Fibroblast of gingiva (primary cell): ENCODE data around the gene PCK1.

ENCODE experiments used
- DNase-seq: peaks from one replicate; pipeline ENCODE4 v3.0.0-alpha.2; 2011; ENCODE audit warnings: low read depth

PCK1 gene

DNA sequence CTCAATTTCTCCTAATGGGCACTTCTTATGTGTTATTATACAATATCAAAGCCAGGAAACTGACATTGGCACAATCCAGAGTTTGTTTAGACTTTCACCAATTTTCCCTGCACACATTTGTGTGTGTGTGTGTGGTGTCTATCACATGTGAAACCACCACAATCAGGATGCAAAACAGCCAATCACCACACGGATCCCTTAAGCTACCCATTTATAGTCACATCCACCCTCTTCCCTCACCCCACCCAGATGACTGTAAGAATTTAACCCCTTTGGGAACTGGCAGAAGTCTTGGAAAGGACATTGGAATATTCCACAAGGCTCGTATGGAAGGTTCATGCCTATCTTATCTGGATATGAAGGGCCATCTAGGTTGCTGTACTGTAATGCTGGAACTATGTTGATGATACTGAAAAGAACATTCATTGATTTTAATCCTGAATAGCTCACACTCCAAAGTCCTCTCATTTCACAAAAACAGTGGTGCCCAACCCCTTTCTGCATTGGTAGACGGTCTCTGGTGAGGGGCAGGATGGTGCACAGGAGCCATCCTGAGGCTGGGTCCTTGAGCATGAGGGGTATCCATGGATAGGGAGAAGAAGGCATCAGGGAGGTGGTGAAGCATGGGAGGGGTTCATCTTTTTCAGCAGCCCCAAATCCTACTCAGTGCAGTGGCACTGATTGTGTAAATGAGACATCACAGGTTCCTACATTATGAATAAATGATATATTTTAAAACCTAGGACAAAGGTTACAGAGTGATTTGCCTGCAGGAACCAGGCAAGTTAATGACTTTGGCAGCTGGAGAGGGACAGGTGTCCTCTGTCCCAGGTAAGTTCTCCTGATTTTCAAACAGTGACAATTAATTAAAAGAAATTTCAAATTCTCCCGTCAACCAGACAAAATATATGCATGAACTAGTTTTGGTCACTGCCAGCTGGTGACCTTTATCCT, 23.9 kb upstream of the PCK1 start:
- DNase-seq, result no peak

- DNase-seq, result no peak
These were observed 23.1 kb upstream of the PCK1 start for GRCh38 chr20:57537822-57538221.

- DNase-seq, result no peak
These were observed 21.0 kb upstream of the PCK1 start for GRCh38 chr20:57539889-57540288.

- no peak for DNase-seq
These were observed 19.9 kb upstream of the PCK1 start for GRCh38 chr20:57540890-57541580.

DNA sequence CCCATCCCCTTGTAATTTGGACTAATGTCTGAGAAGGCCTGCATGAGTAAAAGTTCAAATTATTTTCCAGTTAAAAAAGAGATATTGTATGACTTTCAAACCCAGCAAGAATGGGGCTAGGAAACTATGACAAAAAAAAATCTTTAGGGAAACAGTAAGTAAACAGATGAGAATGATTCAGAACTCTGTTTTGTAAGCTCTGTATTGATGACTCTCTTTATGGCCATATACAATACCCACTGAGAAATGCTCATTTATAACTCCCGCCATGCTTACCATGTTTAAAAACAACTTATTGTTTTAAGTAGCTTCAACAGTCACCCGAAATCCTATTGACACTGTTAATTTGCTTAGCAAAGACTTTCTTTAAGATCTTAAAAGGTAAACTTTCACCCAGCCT, 17.2 kb upstream of the PCK1 start:
- no peak for DNase-seq

DNA sequence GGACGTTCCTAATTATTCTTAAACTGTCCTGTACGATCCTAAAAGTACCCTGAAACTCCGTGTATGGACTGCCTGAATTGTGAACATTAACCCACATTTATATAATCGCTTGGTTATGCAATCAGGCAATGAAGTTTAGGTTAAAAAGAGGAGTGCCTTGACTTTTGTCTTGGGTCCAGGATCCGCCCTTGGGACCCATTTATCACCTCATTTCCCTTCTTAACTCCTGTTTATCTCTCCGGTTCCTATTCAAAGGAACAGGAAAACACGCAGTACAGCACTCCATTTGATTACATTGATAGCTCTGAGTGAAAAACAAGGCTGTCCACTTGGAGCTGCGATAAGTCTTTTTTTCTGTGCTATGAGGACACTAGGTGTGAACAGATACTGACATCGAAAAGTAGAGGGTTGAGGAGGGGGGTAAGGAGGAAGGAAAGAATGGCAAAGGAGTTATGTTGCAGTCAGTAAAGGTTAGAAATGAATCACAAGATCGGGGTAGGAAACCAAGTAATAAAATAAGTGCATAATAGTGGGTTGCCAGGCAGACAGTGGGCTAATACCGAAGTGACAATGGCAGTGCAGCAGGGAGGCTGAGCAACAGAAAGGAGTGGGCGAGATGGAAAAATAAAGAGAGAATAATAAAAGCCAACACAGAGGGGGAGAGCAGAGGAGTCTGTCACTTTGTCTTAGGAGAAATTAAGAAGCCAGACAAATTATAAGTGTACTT, 15.9 kb upstream of the PCK1 start:
- DNase-seq, result no peak

DNA sequence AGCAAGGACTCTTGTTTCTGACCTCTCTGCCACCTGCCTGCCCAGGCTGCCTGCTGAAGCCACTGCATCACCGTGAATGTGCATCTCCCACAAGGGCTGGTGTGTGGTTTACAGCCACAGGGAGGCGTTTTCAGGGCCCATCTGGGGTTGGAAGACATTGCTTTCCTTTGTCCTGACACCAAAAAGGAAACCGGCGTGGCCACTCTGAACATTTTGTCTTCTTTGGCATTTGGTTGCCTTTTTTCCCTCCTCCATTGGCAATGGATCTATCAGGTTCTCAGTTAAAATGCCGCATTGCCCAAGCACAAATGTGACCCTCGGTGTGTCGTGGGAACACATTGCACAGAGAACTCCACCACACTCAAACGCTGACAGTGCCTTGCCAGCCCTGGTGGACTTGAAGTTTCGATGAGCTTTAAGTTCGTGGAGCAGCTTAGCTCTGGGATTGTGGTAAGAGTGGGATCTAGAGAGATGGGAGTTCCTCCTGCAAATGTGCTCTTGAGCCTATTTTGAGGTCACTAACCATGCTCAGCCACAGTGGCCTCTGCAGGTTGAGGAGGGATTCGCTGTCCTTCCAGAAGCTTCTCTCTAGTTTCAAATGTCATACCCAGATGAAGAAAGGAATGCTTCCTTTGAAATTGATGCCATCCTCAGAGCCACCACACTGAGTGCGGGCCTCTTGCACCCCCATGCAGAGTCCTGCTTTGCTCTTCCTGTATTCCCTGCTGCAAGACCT, 14.8 kb upstream of the PCK1 start:
- DNase-seq, result no peak

- no peak for DNase-seq
These were observed 13.8 kb upstream of the PCK1 start for GRCh38 chr20:57546956-57547649.

GRCh38 chr20:57548177-57549058, 12.5 kb upstream of the PCK1 start:
- DNase-seq, result no peak

DNA sequence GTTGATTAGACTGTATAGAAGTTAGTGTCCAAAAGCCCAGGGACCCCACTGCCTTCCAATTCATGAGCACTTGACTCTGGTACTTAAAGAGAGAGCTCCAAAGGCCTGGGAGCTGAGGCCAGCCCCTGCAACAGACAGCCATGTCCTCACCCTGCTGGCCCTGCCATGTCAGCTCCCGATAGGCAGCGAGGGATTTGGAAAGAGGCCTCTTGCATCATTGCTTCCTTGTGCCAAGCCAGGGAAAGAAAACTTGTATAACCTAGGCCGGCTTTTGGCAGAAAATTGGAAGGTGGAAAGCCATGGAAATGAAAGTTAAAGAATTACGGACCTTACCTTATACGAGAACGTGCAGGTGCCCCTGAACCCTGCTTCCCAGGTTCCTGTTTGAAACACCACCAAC, 8.4 kb upstream of the PCK1 start:
- no peak for DNase-seq

DNA sequence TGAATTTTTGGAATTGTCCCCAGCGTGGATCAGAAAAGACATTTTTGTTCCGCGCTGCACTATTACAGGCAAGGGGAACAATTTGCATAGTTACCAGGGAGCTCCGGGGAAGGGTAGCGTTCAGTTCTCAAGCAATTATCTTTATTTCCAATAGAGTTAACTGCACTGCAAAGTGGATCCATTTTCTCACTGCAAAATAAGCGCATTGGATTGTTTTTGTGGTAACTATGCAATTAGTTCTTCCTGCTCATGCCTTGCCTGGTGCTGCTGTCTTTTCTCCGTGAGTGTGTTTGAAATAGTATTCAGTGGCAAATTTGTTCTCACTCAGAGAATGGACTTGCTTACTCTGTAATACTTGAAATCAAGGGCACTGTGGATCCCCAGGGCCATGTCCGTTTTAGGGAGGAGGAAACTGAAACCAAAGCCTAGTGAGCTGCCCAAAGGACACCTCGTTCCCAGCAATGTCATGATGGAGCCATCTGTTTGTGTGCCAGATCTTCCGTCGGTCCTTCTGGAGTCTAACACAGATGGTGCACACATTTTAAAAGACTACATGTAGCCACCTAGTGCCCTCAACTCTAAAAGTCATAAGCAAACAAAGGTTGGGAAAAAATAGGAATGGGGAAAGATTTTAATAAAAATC, 7.4 kb upstream of the PCK1 start:
- DNase-seq, result no peak

DNA sequence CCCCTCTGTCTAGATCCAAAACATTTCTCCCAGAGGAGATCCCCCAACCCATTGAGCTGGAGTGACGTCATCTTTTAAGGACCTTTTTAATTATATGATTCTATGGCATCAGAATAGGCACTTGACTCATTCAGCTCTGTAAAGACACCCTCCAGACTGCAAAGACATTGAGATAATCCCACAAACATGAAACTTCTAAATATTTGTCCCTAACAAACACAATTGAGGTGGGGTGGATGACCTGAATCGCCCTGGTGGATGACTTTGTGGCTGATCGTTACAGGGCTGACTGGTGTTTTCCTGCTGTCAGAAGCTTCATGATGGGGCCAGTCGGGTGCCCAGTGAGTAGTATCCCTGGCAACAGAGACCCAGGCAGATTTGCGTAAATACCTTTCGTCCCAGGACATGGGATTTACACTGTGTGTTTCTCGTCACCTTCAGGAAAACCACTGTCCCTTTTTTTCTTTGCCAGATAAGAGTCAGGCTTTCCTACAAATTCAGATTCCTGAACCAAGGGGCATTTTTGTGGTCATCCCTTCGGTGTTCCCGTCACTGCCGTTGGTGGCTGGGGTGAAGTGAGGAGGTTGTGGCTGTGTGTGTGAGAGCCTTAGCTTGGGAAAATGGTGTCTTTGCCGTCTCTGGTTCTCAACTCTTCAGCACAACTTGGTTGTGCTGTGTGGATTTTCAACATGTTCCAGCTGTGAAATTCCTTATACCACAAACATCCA, 5.3 kb upstream of the PCK1 start:
- no peak for DNase-seq

DNA sequence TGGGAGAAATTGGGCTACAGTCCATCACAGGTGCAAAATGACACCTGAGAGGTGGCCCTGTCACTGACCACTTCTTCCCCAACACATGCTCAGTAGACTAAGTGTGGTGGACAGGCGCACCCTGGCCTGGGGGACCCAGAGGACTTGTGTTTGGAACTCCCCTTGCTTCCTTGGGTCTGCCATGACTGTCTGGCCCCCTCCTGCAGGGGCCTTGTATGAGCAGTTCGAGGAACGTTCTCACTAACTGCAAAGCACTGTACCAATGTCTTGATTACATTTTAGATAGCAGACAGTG, 4.0 kb upstream of the PCK1 start:
- DNase-seq, result no peak

DNA sequence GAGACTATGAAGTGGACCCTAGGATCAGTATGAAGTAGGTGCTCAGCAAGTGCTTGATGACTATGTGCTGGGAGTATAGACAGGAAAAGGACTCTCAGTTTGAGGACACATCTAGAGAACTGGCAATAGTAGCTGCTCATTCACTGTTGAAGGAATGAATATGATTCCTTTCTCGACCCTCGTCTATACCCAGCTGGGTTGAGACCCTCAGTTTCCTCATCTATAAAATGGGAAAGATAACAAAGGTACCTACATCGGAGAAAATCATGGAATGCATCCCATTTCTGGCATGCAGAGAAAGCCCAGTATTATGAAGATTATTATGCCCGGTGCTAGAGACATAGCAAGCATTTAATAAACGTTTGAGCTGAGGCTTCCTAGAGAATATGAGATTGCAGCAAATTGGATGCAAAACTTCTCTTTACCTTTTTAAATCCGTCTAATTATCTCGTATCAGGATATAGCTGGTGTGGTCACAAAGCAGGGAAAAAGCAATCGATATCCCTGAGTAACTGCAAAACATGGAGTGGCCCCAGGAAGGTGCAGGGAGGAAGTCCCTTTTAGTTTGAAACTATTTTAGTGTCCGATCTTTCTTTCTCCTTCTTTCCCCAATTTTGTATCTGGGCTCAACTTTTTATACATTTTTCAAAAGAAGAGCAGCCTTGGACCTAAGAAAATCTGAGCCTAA, 2.8 kb upstream of the PCK1 start:
- no peak for DNase-seq

GRCh38 chr20:57558614-57559288, 2.2 kb upstream of the PCK1 start:
- DNase-seq, result no peak

GRCh38 chr20:57559289-57559634, 1.6 kb upstream of the PCK1 start:
- DNase-seq, result no peak

DNA sequence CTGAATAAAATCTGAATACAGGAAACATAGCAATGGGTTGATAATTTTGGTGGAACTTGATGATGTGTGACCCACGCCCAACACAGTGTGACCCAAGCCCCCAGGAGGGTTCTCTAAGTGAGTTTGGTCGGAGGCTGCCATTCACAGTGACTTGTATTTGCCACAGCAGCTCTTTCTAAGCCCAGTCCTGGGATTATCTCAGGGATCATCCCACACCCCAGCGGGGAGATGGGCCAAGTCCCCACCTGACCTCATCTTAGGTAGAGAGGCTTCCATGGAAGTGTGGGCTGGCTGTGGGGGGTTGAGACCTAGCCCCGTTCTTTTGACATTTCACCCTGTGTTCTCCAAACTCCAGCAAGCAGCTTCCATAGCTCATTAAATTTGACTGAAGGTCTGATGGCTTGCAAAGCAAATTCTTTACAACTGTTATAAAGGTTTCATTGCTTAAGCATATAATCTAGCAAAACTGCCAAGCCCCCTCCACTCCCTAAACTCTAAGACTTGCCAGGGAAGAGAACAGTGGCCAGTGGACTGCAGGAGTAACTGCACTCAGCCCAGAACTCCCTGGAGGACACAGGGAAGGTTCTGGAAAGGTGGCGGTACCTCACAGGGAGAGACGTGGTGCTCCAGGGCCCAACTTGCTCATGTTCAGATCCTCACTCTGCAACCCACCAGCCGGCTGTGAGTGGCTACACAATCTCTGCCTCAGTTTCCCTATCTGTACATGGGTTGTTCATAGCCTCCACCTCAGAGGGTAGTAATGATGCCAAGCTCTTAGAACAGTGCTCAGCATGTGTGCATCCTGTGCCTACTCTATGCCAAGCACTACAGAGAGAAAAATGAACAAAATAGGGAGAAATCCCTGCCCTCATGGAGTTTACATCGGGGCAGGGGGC, 1.0 kb upstream of the PCK1 start:
- DNase-seq, result no peak
